ENCODE measurements around the gene FANCC.

FANCC gene

GRCh38 chr9:95124582-95125367 lies 192.7 kb downstream of the FANCC start:
- no peak for DNase-seq (ENCODE audit: low read depth in 3 of 3)

- DNase-seq (ENCODE audit: low read depth in 3 of 3): no peak
These were observed 196.6 kb downstream of the FANCC start for GRCh38 chr9:95120781-95121370.

DNA sequence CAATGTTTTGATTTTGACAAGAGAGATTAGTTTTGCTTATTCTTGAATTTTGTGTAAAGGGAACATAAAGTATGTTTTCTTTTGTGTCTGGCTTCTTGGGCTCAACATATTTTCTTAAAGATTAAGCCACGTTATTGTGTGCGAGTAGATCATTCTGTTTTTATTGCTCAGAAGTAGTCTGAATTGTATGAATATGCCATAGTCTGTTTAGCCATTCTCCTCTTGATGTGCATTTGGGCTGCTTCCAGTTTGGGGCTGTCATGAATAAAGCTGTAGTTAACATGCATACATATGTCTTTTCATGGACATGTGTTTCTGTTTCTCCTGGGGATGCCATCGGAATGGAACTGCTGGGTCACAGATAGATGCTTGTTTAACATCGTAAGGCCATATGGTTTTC lies 198.9 kb downstream of the FANCC start:
- no peak for DNase-seq (ENCODE audit: low read depth in 3 of 3)

DNA sequence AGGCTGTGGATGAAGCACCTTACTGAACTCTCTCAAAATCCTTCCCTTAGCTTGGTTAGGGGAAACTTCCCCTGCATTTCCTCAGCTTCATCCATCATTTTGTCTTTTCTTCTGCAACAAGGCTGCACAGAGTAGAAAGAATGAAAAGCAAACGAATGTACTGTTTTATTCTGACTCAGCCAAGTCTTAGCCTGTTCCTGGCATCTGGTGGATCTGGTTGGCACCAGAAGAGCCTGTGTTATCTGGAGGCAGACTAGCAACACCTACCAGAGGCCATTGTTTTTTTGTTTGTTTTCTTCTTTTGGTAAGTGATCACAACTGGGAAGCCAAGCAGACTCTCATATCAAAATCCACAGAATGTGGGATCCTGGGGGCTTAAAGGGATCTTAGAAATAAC lies 200.7 kb downstream of the FANCC start:
- no peak for DNase-seq (ENCODE audit: low read depth in 3 of 3)

DNA sequence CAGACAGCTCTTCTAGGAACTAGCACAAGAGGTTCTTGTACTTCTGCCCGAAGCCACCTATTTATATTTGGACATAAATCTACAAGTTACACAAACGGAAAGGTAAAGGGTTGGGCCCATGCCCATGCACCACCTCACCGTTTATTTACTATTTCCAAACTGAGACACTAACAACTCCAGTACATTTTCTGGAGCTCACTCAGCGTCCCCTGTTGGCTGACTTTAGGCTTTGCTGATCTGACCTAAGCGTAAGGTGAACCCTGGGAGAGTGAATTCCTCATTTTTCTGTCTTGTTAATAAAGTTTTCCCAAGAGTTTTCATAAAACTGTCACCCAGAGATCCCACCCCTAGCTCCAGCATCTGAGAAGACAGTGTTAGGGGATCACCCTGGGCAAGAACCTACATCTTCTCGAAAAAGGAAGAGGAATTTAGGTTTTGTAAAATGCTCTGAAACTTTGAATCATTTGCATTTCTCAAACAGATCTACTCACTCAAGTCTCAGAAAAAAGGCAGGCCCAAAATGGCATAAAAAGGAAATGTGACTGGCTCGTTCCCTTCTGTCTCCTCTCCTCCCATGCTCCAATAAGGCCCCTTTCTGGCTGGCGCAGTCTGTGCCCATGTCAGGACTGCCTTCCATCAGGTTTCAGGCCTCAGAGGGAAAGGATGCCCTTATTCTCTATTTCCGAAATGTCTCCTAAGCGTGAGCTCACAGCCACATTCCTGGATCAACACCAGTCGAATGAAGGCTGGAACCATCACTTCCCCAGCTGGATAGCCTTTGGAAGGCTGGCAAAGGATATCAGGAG lies 201.3 kb downstream of the FANCC start:
- DNase-seq (ENCODE audit: low read depth in 3 of 3): no peak

DNA sequence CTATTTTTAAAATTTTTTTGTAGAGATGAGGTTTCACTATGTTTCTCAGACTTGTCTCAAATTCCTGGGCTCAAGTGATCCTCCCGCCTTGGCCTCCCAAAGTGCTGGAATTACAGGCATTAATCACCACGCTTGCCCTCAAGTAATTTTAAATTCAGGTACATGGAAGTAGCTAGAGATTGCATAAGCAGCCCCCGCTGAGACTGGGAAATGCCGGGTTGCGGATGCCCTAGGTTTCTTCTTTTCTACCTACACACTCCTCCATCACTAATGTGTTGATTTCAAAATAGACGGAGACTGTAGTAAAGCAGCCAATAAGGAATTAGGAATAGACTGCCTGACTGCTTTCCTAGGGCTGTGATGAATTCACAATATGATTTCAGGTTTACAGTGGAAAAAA lies 202.4 kb downstream of the FANCC start:
- no peak for DNase-seq (ENCODE audit: low read depth in 3 of 3)

DNA sequence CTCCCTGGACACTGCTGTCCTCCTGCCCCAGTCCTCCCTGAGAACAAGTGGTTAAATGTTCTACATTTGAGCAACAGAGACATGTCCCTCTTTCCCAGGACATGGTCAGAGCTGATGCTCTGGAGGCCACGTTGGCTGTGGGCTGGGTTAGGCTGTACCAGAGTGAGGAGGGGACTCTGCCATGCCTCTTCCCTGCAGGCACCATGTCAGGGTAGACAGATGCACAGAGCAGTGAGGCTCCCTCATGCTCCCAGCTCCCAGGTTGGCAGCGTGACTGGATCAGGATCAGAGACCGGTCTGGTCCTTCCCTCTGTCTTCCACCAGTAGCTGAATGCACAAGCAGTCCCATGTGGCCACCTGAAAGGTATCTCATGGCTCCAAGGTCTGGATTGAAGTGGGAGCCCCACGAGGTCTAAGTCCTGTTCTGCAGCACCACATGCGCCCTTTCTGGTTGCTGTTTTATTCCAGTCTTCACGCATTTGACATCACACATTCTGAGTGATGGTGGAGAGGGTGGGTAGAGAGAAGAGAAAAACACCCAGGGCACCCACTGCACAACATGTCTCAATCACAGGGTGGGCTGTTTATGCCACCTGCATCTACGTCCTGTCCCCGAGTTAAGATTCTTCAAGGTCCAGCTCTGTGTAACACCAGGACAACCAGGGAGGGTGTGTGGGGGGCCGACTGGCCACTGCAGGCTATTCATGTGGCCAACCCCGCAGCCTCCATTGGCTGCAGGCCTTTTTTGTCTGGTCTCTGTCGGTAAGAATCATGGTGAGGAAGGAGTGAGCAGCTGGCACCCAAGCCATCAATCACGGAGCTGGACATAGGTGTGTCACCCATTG lies 204.9 kb downstream of the FANCC start:
- no peak for DNase-seq (ENCODE audit: low read depth in 3 of 3)

DNA sequence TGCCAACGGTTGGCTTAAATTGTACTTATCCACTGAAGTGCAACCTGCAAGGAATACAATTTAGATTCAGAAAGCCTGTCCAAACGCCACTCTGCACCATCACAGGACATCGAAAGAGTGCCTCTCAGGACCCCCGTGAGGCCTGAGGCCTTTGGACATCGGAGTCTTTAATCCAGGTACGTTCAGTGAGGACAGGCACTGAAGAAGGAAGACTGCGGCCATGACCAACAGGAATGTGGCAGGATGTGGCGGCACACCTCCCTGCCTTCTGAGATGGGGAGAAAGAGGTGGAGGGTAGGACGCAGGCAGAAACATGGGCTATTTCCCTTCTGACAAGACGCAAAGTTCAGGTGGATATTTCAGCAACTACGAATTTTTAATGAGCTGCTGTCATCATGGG lies 205.8 kb downstream of the FANCC start:
- no peak for DNase-seq (ENCODE audit: low read depth in 3 of 3)

GRCh38 chr9:95110921-95111525 lies 206.5 kb downstream of the FANCC start:
- no peak for DNase-seq (ENCODE audit: low read depth in 3 of 3)

DNA sequence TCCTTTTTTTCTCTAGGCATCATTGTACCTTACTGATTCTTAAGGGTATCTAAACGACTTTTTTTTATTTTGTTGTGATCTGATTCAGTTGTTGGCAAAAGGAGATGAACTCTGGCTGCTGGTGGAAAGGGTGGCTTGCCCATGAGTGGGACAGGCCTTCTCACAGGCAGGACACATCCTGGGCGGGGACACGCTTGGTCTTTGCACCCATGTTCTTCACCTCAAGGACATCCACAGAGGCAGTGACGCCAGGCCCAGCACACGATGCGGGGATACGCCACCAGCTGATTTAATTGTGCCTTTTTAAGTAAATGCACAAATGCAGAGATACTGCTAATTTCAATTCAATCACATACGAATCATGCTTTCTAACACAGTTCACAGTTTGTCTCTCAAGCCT lies 208.1 kb downstream of the FANCC start:
- no peak for DNase-seq (ENCODE audit: low read depth in 3 of 3)

- no peak for DNase-seq (ENCODE audit: low read depth in 3 of 3)
These were observed 208.7 kb downstream of the FANCC start for GRCh38 chr9:95108777-95109176.

GRCh38 chr9:95107976-95108375 lies 209.5 kb downstream of the FANCC start:
- no peak for DNase-seq (ENCODE audit: low read depth in 3 of 3)

DNA sequence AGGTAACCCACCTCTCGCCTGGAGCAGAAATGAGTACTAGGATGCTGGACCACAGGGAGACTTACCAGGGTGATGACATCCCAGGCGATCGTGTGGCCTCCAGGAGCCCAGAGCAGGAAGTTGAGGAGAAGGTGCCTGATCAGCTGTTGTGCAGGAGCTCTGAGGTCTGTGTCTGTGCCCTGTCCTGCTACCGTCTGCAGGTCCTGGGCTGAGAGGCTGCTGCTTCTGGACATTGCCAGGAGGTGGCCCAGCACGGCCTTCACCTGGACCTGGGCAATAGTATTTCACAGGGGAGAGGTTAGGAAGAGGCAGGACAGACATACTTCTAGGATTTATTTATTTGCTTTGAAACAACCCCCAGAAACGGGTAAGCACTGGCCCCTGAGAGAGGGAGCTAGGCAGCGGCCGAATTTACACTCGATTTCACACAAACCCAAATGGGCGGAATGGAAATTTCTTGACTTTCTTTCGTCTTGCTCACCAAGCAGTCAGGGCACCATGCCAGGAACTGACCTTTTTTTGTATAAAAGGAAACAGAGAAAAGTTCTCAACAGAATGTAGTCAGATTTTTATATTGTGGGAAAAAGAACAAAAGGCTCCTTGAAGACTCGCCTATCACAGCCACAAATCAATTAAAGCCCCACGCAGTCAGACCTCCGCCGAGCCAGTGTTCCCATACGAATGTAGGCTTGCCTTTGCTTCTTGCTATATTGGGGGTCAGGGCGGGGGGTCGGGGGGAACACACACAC lies 210.3 kb downstream of the FANCC start:
- no peak for DNase-seq (ENCODE audit: low read depth in 3 of 3)

DNA sequence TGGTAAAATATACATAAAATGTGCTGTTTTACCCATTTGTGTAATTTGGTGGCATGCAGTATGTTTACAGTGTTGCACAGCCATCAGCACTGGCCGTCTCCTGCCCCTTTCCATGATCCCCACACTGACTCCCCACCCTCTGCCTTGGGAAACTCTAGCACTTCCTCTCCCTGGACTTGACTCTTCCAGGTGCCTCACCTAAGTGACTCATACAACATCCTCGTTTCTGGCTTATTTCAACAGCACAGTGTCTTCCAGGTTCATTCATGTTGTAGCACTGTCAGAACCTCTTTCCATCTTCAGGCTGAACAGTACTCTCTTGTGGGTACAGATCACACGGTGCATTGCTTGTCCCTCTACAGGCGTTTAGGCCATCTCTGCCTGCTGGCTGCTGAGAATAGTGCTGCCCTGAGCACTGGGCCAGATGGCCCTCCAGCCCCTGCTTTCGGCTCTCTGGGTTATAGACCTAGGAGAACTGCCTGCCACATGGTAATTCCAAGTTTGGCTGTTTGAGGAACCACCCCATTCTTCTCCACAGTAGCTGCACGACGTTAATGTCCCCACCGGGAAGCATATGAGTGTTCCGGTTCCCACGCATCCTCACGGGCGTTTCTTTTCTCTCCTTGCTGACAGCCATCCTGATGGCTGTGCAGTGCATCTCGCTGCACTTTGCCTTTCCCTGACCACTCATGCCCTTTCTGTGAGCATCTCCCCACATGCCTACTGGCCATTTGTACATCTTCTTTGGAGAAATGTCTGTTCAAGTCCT lies 211.8 kb downstream of the FANCC start:
- no peak for DNase-seq (ENCODE audit: low read depth in 3 of 3)

DNA sequence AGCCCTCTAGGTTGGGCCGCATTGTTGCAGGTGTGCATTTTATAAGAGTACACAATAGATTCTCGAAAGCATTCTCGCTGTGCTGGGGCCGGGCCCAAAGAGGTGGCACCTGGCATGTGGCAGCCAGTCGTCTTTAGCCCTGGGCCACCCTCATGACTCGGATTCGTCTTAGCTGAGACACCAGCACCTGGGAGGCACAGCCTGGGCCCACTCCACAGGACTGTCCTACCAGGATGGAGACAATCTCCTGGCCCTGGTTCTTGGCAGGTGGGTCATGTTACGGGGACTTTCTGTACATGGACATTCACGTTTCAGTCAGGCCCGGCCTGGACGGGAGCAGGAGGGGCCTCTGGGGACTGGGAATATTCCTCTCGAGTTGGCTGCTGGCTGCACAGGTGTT lies 212.5 kb downstream of the FANCC start:
- DNase-seq (ENCODE audit: low read depth in 3 of 3): no peak

GRCh38 chr9:95104581-95104960 lies 212.9 kb downstream of the FANCC start:
- DNase-seq (ENCODE audit: low read depth in 3 of 3): no peak

GRCh38 chr9:95103871-95104580 lies 213.5 kb downstream of the FANCC start:
- no peak for DNase-seq (ENCODE audit: low read depth in 3 of 3)

DNA sequence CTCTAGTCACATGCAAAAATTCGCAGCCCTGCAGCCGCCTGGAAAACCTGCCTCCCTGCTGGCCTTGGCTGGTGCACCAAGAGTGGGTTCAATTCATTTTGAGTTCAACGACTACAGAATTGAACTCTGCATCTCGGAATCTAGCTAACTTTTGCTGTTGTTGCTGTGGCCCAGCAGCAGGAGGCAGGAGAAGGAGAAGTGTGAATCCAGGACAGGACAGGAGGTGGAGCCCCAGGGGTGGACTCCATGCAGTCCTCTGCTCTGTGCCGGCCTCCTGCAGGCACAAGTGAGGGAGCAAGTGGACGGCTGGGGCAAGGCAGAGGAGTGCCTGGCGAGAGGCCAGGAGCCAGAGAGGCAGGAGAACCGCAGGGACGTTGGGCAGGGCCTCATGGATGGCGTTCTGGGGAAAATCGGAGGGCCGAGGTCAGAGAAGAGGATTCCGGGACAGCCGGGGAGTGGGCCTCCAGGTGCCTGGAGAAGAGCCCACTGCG lies 214.2 kb downstream of the FANCC start:
- DNase-seq (ENCODE audit: low read depth in 3 of 3): no peak

DNA sequence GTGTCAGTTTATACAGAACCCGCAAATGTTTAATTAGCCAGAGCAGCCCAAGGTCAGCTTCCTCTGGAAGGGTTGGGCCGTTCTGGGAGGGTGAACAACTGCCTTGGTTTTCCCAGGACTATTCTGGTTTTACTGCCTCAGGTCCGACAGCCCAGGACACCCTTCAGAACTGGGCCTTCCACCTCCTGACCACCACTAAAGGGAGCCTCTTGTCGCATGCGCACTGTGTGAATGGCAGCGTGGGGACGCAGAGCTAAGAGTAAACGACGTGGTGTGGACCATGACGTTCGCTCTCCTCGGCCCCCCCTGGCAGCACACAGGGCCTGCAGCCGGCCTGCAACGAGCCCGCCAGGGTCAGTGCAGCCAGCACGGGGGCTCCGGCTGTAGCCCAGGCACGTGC lies 214.9 kb downstream of the FANCC start:
- DNase-seq (ENCODE audit: low read depth in 3 of 3): no peak
